ENCODE data around the gene RTL9. TPM values are rescaled to one million over a fixed set of nuclear protein-coding genes. Genes with fewer than 3 reads are reported as not detected.

RTL9 gene
- total and polyA plus RNA-seq, 2 experiments from 2014 or later = 0.31 TPM; not detected in 1

GRCh38 chrX:110383414-110383813 lies 24.8 kb downstream of the RTL9 start:
- H3K4me2 ChIP-seq = no peak overlapping the region
- Mint-ChIP-seq H3K4me1 (no peaks in the 10 kb centered on the region), H3K9me3 (no peaks in the 10 kb centered on the region; the same call in 2 of the 3 replicates), H3K36me3 (ENCODE audit: low read depth) (no peaks in the 10 kb centered on the region), H3K4me3 (no peak overlapping the region), H3K27me3 (ENCODE audit: insufficient read depth, low read depth, poor library complexity) (peaks cover 2% of the 10 kb centered on the region), H3K27ac (no peak overlapping the region)
- H3F3A ChIP-seq (replicated peaks; ENCODE audit: low read depth) = no peaks in the 10 kb centered on the region
- DNase-seq (ENCODE audit: low spot score) (no peak), ATAC-seq (no peak)
- no peaks in the 10 kb centered on the region for H3K9me2 ChIP-seq (ENCODE audit: insufficient read depth)
- no peak overlapping the region for H3K4me3 ChIP-seq
- H4K20me1 ChIP-seq (replicated peaks; ENCODE audit: insufficient read depth) = no peaks in the 10 kb centered on the region
- no peaks in the 10 kb centered on the region for H3K36me3 ChIP-seq (ENCODE audit: insufficient read depth)
- no peaks in the 10 kb centered on the region for H3K4me1 ChIP-seq (ENCODE audit: insufficient read depth)
- TF ChIP-seq EZH2 (IDR thresholded peaks at IDR 0.05; ENCODE audit: low read depth, unreplicated experiment) (no peak), NANOG (IDR thresholded peaks at IDR 0.05; ENCODE audit: borderline replicate concordance) (no peak), REST (IDR thresholded peaks at IDR 0.05; ENCODE audit: unreplicated experiment) (no peak), ETS1 (IDR thresholded peaks at IDR 0.05) (no peak), CREB1 (CRISPR knock-in tag; IDR thresholded peaks at IDR 0.05; ENCODE audit: low read depth) (no peak), STAT1 (IDR thresholded peaks at IDR 0.05; ENCODE audit: unreplicated experiment) (no peak), ZNF331 (CRISPR knock-in tag; IDR thresholded peaks at IDR 0.05; ENCODE audit: low read depth) (no peak), EZH2phosphoT487 (IDR thresholded peaks at IDR 0.05; ENCODE audit: unreplicated experiment) (no peak), JUNB (IDR thresholded peaks at IDR 0.05; ENCODE audit: unreplicated experiment) (no peak), ZNF462 (CRISPR knock-in tag; IDR thresholded peaks at IDR 0.05) (no peak), ZNF114 (CRISPR knock-in tag; IDR thresholded peaks at IDR 0.05) (no peak), CTCF (conservative IDR thresholded peaks at IDR 0.05; ENCODE audit: low read depth in 2 of 2) (no peak), POLR2AphosphoS5 (IDR thresholded peaks at IDR 0.05; ENCODE audit: low read depth) (no peak)
- no peaks in the 10 kb centered on the region for H3K79me2 ChIP-seq (replicated peaks; ENCODE audit: insufficient read depth)
- H3K27me3 ChIP-seq (ENCODE audit: insufficient read depth) = no peaks in the 10 kb centered on the region
- H3K27ac ChIP-seq (ENCODE audit: low read depth) = no peak overlapping the region
- no peak overlapping the region for H2AFZ ChIP-seq
